Measurements from ENCODE around the gene GRID2. TPM values are rescaled to one million over a fixed set of nuclear protein-coding genes. Genes with fewer than 3 reads are reported as not detected.

The GRID2 gene
- total RNA-seq, 1 donor = not detected

- peak; percentile 7 for DNase-seq (ENCODE audit: low read depth)
- TF ChIP-seq, protein P1, sequence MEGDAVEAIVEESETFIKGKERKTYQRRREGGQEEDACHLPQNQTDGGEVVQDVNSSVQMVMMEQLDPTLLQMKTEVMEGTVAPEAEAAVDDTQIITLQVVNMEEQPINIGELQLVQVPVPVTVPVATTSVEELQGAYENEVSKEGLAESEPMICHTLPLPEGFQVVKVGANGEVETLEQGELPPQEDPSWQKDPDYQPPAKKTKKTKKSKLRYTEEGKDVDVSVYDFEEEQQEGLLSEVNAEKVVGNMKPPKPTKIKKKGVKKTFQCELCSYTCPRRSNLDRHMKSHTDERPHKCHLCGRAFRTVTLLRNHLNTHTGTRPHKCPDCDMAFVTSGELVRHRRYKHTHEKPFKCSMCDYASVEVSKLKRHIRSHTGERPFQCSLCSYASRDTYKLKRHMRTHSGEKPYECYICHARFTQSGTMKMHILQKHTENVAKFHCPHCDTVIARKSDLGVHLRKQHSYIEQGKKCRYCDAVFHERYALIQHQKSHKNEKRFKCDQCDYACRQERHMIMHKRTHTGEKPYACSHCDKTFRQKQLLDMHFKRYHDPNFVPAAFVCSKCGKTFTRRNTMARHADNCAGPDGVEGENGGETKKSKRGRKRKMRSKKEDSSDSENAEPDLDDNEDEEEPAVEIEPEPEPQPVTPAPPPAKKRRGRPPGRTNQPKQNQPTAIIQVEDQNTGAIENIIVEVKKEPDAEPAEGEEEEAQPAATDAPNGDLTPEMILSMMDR (IDR thresholded peaks at IDR 0.05; ENCODE audit: insufficient read depth, low read depth, low read length) = no peak
- no peak overlapping the region for H3K4me3 ChIP-seq (ENCODE audit: low read depth, low read length)
Measured at GRCh38 chr4:92305148-92305877, 1.5 kb downstream of the GRID2 start.

- TF ChIP-seq, protein P1 (IDR thresholded peaks at IDR 0.05; ENCODE audit: insufficient read depth, low read depth, low read length) = no peak
- H3K4me3 ChIP-seq (ENCODE audit: low read depth, low read length) = no peak overlapping the region
- DNase-seq (ENCODE audit: low read depth) = no peak
Measured at GRCh38 chr4:92305878-92306520, 2.2 kb downstream of the GRID2 start.

- TF ChIP-seq, protein P1 (IDR thresholded peaks at IDR 0.05; ENCODE audit: insufficient read depth, low read depth, low read length) = no peak
- no peak for DNase-seq (ENCODE audit: low read depth)
- no peak overlapping the region for H3K4me3 ChIP-seq (ENCODE audit: low read depth, low read length)
Measured at GRCh38 chr4:92307181-92307580, 3.4 kb downstream of the GRID2 start.

DNA sequence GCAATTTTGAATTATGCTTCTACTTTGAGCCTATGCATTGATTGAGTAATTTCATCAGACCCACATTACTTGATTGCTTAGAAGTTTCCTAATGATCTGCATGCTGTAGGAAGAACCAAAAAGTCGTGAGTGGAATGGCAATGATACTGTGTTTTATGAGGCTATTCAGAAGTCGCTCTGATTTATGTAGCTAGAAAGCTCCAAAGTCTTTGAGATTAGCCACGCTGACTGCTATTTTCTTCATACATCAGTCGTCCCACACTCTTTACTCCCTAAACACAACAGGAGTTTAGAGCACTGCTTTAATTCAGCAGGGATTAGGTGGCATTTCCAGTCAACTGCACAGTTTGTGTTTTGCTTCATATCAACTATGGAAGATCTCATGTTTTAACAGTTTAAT, 4.1 kb downstream of the GRID2 start:
- DNase-seq (ENCODE audit: low read depth) = no peak
- no peak overlapping the region for H3K4me3 ChIP-seq (ENCODE audit: low read depth, low read length)
- TF ChIP-seq, protein P1 (IDR thresholded peaks at IDR 0.05; ENCODE audit: insufficient read depth, low read depth, low read length) = no peak

GRCh38 chr4:92317047-92317446, 13.3 kb downstream of the GRID2 start:
- no peak overlapping the region for H3K4me3 ChIP-seq (ENCODE audit: low read depth, low read length)
- no peak for DNase-seq (ENCODE audit: low read depth)
- TF ChIP-seq, protein P1 (IDR thresholded peaks at IDR 0.05; ENCODE audit: insufficient read depth, low read depth, low read length) = no peak

- no peak for DNase-seq (ENCODE audit: low read depth)
- TF ChIP-seq, protein P1 (IDR thresholded peaks at IDR 0.05; ENCODE audit: insufficient read depth, low read depth, low read length) = no peak
- no peak overlapping the region for H3K4me3 ChIP-seq (ENCODE audit: low read depth, low read length)
Measured at GRCh38 chr4:92328095-92328494, 24.3 kb downstream of the GRID2 start.
